NT2/D1 (cell line): ENCODE data around the gene IQCF2.

Source experiments
- DNase-seq: peaks from one replicate; pipeline ENCODE4 v3.0.0-alpha.2; 2011; ENCODE audit warnings: low read depth, low spot score
- H3K27me3 ChIP-seq: 2 replicates; pipeline ENCODE4 v1.6.0; 2011; ENCODE audit warnings: mild to moderate bottlenecking; ENCODE audit not compliant: insufficient read length, insufficient read depth
- H3K36me3 ChIP-seq: 2 replicates; pipeline ENCODE4 v1.6.1; 2011; ENCODE audit warnings: mild to moderate bottlenecking, low read length, mixed read lengths; ENCODE audit not compliant: insufficient read depth, insufficient read length
- H3K4me1 ChIP-seq: 2 replicates; pipeline ENCODE4 v1.5.1; 2011; ENCODE audit not compliant: insufficient read depth, insufficient read length
- H3K4me3 ChIP-seq: 2 replicates; pipeline ENCODE4 v1.5.1; 2011; ENCODE audit warnings: low read depth; ENCODE audit not compliant: insufficient read length
- H3K9ac ChIP-seq: 2 replicates; pipeline ENCODE4 v1.6.0; 2011; ENCODE audit warnings: low read depth; ENCODE audit not compliant: insufficient read length
- H3K9me3 ChIP-seq: 2 replicates; pipeline ENCODE4 v1.5.1; 2011; ENCODE audit warnings: mild to moderate bottlenecking, low read length; ENCODE audit not compliant: insufficient read depth
- SUZ12 ChIP-seq: IDR thresholded peaks from 2 replicates; pipeline ENCODE4 v1.6.1; 2011; ENCODE audit not compliant: insufficient read length, insufficient read depth; ENCODE audit errors: extremely low read depth
- YY1 ChIP-seq: IDR thresholded peaks from 2 replicates; pipeline ENCODE4 v1.6.1; 2011; ENCODE audit not compliant: insufficient read length, insufficient read depth
- ZNF274 ChIP-seq: IDR thresholded peaks from 2 replicates; pipeline ENCODE4 v1.6.1; 2011; ENCODE audit warnings: mild to moderate bottlenecking, low read depth, low read length

Gene IQCF2

GRCh38 chr3:51860703-51861665, at the start of gene IQCF2:
TSS of gene IQCF2 (plus strand) at chr3:51861615. CDS start at chr3:51861667, 52 bp downstream.
- Histone ChIP-seq H3K4me3 (no peak within 1 kb of the TSS), H3K9ac (no peak within 1 kb of the TSS), H3K36me3 (no peaks in the 10 kb centered on the region), H3K27me3 (peaks cover 4% of the 10 kb centered on the region), H3K9me3 (peaks cover 19% of the 10 kb centered on the region; the same call in 1 of the 2 replicates), H3K4me1 (no peaks in the 10 kb centered on the region)
- TF ChIP-seq YY1 = no peak
- TF ChIP-seq SUZ12 = no peak
- TF ChIP-seq ZNF274 = no peak
- no peak for DNase-seq

- Histone ChIP-seq H3K4me3 (no peak overlapping the region), H3K27me3 (no peaks in the 10 kb centered on the region), H3K9me3 (peaks cover 5% of the 10 kb centered on the region), H3K36me3 (no peaks in the 10 kb centered on the region), H3K4me1 (no peaks in the 10 kb centered on the region), H3K9ac (no peak overlapping the region)
- TF ChIP-seq ZNF274 (no peak), SUZ12 (no peak), YY1 (no peak)
- DNase-seq = no peak
Measured at GRCh38 chr3:51813539-51813938, 47.9 kb upstream of the IQCF2 start.

GRCh38 chr3:51814034-51814433, 47.4 kb upstream of the IQCF2 start:
- Histone ChIP-seq H3K9ac (no peak overlapping the region), H3K9me3 (peaks cover 1% of the 10 kb centered on the region), H3K36me3 (no peaks in the 10 kb centered on the region), H3K4me1 (no peaks in the 10 kb centered on the region), H3K27me3 (no peaks in the 10 kb centered on the region), H3K4me3 (no peak overlapping the region)
- no peak for DNase-seq
- TF ChIP-seq ZNF274 (no peak), SUZ12 (no peak), YY1 (no peak)

GRCh38 chr3:51815614-51816013, 45.8 kb upstream of the IQCF2 start:
- H3K4me1 ChIP-seq = no peaks in the 10 kb centered on the region
- no peaks in the 10 kb centered on the region for H3K27me3 ChIP-seq
- H3K36me3 ChIP-seq = no peaks in the 10 kb centered on the region
- DNase-seq = no peak
- H3K9ac ChIP-seq = no peak overlapping the region
- no peak for TF ChIP-seq SUZ12
- no peak for TF ChIP-seq ZNF274
- TF ChIP-seq YY1 = no peak
- H3K9me3 ChIP-seq = no peaks in the 10 kb centered on the region; the same call in 1 of the 2 replicates
- H3K4me3 ChIP-seq = no peak overlapping the region

- Histone ChIP-seq H3K9me3 (peaks cover 3% of the 10 kb centered on the region; the same call in 1 of the 2 replicates), H3K9ac (no peak overlapping the region), H3K4me1 (no peaks in the 10 kb centered on the region), H3K36me3 (no peaks in the 10 kb centered on the region), H3K4me3 (no peak overlapping the region), H3K27me3 (no peaks in the 10 kb centered on the region)
- no peak for TF ChIP-seq ZNF274
- no peak for TF ChIP-seq YY1
- no peak for TF ChIP-seq SUZ12
- no peak for DNase-seq
Measured at GRCh38 chr3:51816723-51817122, 44.7 kb upstream of the IQCF2 start.

GRCh38 chr3:51817375-51817774, 44.0 kb upstream of the IQCF2 start:
- H3K36me3 ChIP-seq = no peaks in the 10 kb centered on the region
- DNase-seq = no peak
- TF ChIP-seq SUZ12 = no peak
- TF ChIP-seq YY1 = no peak
- peaks cover 8% of the 10 kb centered on the region; the same call in 1 of the 2 replicates for H3K9me3 ChIP-seq
- no peaks in the 10 kb centered on the region for H3K27me3 ChIP-seq
- H3K9ac ChIP-seq = no peak overlapping the region
- no peaks in the 10 kb centered on the region for H3K4me1 ChIP-seq
- no peak overlapping the region for H3K4me3 ChIP-seq

GRCh38 chr3:51819151-51819550, 42.3 kb upstream of the IQCF2 start:
- Histone ChIP-seq H3K4me1 (no peaks in the 10 kb centered on the region), H3K4me3 (no peak overlapping the region), H3K9ac (no peak overlapping the region), H3K36me3 (no peaks in the 10 kb centered on the region), H3K27me3 (no peaks in the 10 kb centered on the region), H3K9me3 (peaks cover 8% of the 10 kb centered on the region; the same call in 1 of the 2 replicates)
- no peak for DNase-seq
- TF ChIP-seq YY1 (no peak), SUZ12 (no peak), ZNF274 (no peak)
